ENCODE measurements around the gene NETO1.

- no peak for TF ChIP-seq CTCF (IDR thresholded peaks at IDR 0.05; ENCODE audit: low read depth, low read length)
- TF ChIP-seq EZH2phosphoT487 (IDR thresholded peaks at IDR 0.05; ENCODE audit: low read depth) = no peak
These were observed 140.6 kb downstream of the NETO1 start for GRCh38 chr18:72727038-72727655.

Measured in OCI-LY3 (cell line).